ENCODE measurements around the gene CALCOCO1.

DNA sequence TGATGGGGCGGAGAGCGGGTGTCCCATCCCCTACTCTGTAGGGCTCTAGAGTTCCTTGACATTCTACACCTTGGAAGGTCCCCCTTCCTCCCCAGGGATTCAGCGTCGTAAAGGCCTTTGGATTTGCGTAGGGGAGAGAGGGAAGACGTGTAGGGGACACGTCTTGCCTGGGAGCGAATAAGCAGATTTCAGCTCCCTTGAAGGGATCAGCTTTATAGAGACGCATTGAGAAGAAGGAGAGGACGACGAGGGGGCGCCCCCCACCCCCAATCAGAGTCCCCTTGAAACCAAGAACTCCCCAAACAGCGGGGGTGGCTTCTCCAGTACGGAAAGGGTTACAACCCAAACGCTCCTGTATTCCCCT, 324 bp downstream of the CALCOCO1 start:
- TF ChIP-seq, protein P1, sequence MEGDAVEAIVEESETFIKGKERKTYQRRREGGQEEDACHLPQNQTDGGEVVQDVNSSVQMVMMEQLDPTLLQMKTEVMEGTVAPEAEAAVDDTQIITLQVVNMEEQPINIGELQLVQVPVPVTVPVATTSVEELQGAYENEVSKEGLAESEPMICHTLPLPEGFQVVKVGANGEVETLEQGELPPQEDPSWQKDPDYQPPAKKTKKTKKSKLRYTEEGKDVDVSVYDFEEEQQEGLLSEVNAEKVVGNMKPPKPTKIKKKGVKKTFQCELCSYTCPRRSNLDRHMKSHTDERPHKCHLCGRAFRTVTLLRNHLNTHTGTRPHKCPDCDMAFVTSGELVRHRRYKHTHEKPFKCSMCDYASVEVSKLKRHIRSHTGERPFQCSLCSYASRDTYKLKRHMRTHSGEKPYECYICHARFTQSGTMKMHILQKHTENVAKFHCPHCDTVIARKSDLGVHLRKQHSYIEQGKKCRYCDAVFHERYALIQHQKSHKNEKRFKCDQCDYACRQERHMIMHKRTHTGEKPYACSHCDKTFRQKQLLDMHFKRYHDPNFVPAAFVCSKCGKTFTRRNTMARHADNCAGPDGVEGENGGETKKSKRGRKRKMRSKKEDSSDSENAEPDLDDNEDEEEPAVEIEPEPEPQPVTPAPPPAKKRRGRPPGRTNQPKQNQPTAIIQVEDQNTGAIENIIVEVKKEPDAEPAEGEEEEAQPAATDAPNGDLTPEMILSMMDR (IDR thresholded peaks at IDR 0.05) = no peak
- no peak for TF ChIP-seq POLR2A (IDR thresholded peaks at IDR 0.05)

Measured in uterus (tissue), 2 donors.